GM21367 (cell line): Measurements from ENCODE around the gene GPRC6A.

Source experiments
- ATAC-seq: cut with Tn5 transposase; IDR thresholded peaks from one replicate; pipeline ENCODE4 v1.9.1; 2021; ENCODE audit not compliant: unreplicated experiment

GPRC6A gene

DNA sequence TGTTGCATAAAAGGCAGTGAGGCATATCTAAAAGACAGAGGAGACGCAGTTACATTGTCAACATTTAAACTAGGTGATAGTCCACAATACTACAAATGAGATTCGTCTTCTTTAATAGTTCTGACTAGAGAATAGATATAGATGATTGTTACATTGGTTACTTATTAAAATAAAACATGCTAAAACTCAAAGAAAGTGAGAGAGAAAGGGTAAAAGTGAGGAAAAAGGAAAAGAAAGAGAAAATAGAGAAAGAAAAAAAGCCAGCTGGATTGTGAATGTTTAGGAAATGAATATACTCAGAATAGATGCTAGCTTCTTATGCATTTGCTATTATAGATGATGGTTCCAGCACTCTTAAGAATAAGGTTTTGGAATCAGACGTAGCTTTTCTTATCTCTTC lies 35.7 kb downstream of the GPRC6A start:
- ATAC-seq, result no peak

GRCh38 chr6:116783852-116784251 lies 45.0 kb downstream of the GPRC6A start:
- no peak for ATAC-seq

DNA sequence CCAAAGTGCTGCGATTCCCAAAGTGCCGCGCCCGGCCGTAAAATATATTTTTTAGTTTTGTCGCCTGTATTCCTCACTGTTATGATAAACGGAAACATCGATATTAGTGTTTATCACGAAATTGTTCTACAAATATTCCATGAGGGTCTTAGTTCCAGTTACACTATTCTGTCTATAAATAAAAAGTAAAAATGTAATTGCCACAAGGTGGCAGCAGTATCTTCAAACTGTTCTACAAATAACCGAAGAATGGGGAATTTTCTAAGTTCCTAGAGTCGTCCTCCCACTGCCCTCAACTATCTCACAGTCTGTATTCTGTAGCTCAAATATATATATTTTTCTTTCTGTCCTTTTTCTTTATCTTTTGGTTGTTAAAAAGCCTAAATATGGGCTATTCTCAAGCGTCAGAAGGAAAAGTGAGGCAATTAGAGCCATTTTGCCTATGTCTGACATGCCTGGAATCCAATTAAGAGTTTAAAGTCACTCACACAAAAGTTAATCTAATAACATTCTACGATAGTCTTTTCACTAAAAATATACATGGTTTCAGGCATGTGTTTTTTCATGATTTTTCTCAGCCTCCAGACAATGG lies 49.2 kb downstream of the GPRC6A start:
- peak; percentile 47 for ATAC-seq

- ATAC-seq, result no peak
Measured at GRCh38 chr6:116773886-116774285, 55.0 kb downstream of the GPRC6A start.

DNA sequence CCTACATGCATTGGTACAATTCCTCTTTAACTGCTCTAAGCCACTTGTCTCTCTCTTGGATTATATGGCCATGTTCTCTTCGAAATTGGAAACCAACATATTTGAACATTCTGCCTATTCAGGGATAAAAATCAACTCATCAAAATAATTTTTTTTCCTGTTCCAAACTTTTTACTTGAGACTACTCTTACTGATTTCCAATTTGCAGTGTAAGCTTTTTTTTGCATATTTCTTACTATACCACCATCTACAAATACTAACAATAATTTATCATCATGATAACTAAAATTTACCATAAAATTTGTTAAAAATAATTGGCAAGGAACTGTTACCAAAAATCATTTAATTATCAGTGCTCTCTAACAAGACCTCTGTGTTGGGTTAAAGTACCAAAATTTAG lies 56.4 kb downstream of the GPRC6A start:
- no peak for ATAC-seq

GRCh38 chr6:116767715-116768114 lies 61.2 kb downstream of the GPRC6A start:
- no peak for ATAC-seq

DNA sequence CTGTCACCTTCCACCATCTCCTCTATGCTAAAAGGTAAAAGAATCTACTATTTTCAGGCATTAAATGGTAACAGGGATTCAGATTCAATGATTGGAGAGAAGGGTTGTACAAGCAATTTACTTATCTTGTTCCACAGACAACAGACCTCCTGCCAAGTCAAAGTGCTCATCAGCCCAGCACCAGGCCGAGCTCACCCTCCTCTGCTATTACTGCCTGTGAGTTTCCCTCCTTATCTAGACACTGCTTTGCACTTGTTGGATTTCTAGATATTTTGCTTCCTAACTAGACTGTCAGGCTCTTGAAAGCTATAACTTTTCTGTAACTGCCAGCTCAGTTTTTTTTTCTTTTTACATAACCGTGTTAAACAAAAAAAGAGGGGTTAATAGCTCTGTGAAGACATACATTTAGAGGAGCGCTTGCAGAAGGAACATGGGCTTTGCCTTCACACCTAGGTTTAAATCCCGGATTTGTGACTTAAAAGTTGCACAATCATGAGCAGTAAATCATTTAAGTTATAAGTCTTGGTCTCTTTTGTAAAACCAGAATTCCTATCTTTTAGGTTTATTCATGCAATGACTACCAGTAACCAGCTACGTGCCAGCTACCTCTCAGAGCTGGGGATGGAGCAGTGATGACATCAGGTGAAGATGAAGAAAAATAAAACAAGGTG lies 62.2 kb downstream of the GPRC6A start:
- no peak for ATAC-seq

DNA sequence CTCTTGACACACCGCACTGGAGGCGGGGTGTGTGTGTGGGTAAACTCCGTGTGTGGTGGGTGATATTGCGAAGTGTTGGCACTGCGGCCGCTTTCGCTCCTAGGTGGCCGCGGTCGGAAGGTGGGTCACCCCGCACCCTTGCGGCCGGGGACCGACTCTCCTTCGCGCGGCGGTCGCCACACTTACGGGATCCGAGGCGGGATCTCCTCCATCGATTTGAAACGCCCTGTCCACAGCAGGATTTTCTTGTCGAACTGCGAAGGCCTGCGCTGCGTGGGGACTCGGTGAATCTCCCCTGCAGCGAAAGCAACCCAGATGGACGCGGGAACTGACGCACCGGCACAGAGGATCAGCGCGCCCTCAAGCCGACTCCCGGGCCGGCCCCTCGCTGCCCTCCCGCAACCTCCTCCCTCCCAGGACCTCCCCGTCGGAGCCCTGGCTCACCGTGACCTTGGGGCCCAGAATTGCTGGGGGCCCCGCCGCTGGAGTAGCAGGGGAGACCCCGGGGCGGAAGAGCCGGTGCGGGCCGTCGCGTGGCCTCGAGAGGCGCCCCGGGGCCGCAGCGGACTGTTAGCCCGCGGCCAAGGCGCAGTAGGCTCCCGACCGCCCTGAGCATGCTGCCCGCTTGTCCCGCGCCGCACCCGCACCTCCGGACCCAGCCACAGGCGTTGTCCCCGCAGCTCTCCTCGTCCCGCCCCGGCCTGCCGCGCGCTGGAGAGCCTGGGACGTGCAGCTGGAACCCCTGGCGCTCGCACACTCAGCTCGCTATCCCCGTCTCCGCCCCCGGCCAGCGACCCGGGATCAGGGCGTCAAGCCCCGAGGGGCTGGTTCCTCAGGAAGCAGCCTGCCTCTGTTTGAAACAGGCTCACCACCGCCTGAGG lies 63.7 kb downstream of the GPRC6A start, which contains the start of gene FAM162B:
TSS of gene FAM162B (minus strand) at position 759 of the 881 bp plus-strand sequence. CDS start at position 616, 143 bp downstream.
- no peak for ATAC-seq

DNA sequence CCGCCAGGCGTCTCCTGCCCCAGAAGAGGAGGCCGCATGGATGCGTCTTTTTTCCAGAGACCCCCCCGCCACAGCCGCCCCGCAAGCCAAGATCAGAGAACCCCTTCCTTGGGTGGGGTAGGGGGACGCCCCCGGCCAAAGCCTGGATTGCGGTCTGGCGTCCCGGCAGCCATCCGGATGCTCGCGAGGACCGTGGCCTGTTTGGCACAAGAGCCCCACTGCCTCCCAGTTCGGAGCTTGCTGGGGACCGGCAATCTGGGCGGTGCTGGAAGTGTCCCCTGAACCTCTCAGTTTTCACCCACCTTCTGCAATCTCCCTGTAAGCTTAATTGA lies 64.3 kb downstream of the GPRC6A start:
- no peak for ATAC-seq

- no peak for ATAC-seq
Measured at GRCh38 chr6:116763906-116764628, 64.8 kb downstream of the GPRC6A start.

DNA sequence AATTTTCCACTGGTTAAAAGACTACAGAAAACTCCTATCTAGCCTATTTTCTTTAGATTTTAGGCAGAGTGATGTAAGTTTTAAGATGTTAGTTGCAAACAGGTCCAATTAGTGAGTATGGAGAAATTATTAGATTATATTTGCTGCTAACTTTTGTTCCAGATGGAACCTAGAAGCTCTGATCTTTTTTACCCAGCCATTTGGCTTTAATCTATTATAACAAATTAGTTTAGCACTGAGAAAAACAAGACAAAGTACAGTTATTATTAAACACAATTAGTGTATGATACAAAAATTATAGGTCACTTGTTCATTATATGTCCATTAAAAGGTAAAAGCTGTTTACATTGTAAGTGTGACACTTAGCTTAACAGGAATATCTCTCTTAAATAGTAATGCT lies 65.8 kb downstream of the GPRC6A start:
- no peak for ATAC-seq

DNA sequence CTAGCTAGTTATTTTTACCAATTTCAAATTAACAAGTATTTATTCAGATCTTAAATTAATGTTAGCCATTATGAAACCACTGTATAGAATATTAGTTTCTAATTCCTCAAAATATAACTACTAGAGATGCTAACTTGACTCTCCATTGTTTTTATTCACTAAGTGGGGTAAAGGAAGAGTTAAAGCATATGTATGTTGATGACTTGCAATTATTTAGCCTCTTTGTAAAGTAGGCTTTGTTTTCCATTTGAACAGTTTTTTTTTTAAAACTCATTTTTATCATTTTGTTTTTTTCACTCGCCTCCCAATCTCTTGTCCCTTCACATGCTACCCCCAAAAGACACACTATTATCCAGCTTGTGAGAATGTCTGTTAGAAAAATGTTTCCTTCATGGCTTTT lies 66.6 kb downstream of the GPRC6A start:
- ATAC-seq, result no peak

GRCh38 chr6:116761779-116762178 lies 67.1 kb downstream of the GPRC6A start:
- no peak for ATAC-seq

DNA sequence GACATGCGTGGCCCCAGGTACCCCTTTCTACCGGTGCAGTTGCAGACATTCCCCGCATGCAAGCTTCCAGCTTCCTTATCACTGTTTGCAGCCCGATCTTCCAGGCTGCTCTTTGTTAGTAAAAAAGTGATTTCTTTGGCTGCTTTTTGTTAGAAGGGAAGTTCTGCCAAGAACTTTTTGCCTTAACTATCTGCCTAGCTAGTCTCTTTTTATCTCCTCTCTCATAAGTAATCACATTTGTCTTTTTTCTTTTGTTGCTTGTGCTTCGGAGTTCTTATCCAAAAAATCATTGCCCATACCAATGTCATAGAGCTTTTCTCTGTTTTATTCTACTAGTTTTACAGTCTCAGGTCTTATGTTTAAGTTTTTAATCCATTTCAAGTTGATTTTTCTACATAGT lies 83.7 kb downstream of the GPRC6A start:
- no peak for ATAC-seq
